ENCODE data around the gene ZNF653.
"Not testable (repeated sequence)": the region's sequence is repeated elsewhere in the genome, so short reads cannot be mapped to it uniquely, and the experiment has no call there.

Gene ZNF653

DNA sequence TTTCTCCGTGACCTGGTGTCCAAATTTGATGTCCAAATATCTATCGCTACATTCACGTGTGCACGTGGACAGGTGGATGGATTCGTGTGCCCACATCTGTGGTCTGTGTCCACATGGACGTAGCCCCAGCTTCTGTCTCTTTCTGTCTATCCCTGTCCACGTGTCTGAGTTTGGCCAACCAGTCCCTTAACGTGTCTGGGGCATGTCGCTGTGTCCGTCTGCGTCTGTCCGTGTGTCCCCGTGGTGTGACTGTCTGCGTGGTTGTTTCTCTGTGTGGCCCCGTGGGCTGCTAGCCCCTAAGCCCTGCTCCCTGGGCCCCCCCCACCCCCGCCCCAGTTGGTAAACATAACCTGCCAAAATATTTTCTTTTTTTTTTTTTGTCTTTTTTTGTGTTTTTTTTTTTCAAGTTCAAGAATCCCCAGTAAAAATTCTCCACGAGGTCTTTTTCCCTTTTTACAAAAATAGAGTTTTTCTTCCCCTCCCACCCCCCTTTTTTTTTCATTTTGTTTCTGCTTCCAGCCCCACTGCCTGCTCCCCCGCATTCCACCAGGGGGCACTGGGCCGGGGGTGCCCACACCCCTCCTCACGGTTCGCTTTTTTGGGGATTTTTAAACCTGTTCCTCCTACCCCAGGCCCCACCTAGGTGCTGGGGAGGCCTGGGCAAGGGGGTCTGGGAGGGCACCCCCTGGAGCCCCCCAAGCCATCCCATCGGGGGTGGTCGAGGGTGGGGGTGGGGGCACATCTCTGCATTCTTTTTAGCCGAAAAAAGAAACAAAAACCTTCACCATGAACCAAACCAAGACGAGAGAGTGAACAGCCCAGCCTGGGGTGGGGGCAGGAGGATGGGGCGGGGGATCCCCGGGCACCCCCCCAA, 51.9 kb downstream of the ZNF653 start:
- peak; percentile 34 for DNase-seq

DNA sequence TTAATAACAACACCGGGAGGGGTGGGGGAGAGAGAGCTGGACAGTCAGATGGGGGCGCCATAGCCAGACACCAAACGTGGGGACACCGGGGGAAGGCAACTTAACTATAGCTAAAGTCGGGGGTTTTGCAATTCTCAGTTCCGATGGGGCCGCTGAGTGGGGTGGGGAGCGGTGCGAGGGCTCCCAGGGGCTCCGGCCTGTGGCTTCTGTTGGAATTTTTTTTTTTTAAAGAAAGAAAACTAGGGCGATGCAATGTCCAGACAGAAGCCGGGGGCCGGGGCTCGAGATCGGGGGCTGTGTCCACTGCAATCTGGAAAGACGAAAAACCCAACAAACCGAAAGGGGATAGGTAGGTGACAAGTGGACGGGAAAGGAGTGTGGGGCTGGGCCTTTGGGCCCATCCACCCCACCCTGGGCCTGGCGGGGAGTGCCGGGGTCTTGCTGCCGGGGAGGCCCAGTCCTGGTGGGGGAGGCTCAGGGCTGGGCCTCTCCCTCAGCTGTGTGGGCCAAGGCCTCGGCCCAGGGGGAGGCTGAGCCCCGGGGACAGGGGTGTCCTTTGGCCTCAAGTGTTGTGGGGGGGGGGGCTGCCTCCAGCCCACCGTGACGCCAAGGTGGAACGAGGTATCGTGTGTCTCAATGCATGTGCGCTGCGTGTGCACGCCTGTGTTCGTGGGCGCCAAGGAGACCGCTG, 52.9 kb downstream of the ZNF653 start:
- no peak for DNase-seq

DNA sequence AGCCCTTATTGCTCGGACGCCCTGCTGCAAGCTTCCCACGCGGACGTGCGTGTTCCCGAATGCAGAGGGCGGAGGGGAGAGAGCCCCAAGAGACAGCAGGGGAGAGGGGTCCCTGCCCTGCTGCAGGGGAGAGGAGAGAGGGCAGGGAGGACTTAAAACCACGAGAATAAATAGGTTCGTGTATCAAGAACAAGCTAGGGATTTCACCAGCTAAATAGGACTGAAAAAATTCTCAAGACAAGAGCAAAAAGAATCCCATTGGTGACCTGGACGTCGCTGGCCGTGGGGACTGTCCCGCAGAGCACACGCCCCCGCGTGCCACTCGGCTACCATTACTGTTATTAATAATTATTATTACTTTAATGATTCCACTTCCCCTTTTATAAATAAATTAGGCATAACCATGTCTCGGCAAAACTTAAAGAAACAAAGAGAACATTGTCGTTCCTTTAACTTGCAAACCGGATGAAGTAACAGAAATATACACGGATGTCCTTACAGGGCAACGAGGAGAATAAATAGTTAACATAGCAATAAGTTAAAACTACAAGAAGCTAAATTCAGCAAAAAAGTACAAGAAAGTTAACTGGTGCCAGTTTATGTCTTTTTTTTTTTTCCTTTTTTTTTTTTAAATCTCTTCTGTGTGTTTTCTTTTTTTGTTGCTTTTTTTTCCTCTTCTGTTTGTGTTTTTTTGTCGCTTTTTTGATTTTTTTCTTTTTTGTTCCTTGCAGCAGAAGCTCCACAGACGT, 53.6 kb downstream of the ZNF653 start:
- DNase-seq: no peak

DNA sequence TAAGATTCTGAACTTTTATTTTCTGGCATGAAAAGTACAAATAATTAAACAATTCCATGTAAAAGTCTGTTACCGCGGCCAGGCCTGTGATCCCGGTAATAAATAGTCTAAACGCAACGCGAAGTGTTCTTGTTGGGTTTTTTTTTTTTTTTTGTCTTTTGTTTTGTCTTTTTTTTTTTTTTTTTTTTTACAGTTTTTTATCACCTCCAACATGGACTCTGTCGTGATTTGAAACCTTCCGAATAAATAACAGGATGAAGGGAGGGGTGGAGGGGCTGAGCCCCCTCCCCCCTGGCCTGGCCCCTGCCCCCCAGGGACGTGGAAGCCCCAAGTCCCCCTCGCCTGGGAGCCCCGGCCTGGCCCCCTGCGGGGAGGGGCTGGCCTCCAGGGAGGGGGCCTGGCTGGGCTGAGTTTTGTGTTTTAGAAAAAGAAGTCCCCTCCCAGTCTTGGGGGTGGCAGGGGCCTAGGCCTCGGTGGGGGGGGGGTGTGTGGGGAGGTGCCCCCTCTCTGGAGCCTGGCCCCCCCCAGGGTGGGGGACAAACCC, 54.2 kb downstream of the ZNF653 start:
- no peak for DNase-seq

DNA sequence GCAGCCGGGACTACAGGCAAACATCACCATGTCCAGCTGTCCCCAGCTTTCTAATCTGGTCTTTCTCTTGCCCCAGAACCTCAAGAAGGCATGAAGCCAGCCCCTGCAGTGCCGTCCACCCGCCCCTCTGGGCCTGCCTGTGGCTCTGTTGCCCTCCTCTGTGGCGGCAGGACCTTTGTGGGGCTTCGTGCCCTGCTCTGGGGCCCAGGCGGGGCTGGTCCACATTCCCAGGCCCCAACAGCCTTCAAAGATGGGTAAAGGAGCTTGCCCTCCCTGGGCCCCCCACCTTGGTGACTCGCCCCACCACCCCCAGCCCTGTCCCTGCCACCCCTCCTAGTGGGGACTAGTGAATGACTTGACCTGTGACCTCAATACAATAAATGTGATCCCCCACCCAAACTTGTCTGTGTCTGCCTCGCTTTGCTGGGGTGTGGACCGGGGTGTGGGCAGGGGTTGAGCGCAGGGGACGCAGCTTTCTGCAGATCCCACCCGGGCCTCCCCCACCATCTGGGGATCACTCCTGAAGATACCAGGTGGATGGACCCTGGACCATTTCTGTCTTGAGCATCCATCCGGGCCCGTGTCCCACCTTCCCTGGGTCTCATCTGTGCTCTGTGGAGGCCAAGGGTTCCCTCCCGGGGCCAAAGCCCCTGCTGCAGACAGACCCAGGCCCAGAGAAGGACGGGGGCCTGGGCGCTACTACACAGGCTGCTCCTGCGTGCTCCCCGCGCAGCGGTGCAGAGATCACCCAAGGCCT, 54.9 kb downstream of the ZNF653 start:
- DNase-seq: no peak

DNA sequence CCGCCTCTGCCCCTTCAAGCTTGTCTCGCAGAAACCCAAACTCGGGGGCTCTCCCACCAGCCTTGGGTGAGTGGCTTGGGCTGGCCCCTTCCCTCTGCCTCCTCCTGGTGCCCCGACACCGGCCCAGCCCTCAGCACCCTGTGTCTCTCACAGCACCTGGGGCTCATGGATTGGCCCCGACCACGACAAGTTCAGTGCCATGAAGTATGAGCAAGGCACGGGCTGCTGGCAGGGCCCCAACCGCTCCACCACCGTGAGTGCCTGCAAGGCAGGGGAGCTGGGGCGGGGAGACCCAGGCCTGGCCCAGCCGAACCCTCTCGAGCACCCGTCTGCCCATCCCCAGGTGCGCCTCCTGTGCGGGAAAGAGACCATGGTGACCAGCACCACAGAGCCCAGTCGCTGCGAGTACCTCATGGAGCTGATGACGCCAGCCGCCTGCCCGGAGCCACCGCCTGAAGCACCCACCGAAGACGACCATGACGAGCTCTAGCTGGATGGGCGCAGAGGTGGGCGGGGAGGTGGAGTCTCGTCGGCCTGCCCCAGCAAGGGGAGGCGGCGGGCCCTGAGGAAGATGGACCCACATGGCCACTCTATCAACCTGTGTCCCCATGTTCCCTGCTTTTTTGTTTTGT, 56.6 kb downstream of the ZNF653 start:
- no peak for DNase-seq

DNA sequence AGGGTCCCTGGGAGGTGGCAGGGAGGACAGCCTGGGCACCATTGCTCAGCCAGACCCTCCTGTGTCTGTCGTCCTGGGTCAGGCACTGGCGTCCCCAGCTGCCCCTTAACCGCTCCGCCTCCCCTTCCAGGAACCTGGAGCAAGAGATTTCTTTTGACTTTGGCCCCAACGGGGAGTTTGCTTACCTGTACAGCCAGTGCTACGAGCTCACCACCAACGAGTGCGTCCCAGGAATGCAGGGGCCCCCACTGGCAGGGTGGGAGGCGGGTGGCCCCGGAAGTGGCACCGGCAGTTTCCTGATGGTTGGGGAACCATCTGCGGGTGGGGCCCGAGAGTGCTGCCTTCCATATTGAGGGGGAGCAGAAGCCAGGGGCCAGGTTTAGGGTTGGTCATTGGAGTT, 57.2 kb downstream of the ZNF653 start:
- no peak for DNase-seq

DNA sequence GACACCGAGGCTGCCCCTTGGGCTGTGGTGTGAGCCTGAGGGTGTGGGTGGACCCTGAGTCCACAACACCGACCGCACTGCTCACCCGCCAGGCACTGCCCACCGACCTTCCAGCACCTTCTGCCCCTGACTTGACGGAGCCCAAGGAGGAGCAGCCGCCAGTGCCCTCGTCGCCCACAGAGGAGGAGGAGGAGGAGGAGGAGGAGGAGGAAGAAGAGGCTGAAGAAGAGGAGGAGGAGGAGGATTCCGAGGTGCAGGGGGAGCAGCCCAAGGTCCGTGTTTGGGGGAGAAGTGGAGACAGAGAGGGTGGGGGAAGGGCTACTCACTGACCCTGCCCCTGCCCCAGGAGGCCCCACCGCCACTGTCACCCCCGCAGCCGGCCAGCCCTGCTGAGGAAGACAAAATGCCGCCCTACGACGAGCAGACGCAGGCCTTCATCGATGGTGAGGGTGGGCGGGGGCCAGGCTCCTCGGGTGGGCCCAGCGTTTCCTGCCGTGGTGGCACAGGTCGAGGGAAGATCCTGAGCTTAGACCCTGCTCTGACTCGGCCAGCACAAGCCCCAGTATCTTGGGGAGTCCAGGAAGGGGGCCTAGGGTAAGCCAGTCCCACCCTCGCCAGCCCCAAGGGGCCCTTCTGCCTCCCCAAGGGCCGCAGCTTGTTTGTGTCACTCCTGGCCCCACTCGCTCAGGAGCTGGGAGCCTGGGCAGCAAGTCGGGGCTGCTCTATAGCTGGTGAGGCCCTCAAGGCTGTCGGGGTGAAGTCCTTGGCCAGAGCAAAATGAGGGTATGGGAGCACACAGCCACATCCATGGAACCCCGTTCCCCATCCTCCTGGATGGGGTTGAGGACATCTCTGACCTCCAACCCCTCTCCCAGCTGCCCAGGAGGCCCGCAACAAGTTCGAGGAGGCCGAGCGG, 58.0 kb downstream of the ZNF653 start:
- no peak for DNase-seq

DNA sequence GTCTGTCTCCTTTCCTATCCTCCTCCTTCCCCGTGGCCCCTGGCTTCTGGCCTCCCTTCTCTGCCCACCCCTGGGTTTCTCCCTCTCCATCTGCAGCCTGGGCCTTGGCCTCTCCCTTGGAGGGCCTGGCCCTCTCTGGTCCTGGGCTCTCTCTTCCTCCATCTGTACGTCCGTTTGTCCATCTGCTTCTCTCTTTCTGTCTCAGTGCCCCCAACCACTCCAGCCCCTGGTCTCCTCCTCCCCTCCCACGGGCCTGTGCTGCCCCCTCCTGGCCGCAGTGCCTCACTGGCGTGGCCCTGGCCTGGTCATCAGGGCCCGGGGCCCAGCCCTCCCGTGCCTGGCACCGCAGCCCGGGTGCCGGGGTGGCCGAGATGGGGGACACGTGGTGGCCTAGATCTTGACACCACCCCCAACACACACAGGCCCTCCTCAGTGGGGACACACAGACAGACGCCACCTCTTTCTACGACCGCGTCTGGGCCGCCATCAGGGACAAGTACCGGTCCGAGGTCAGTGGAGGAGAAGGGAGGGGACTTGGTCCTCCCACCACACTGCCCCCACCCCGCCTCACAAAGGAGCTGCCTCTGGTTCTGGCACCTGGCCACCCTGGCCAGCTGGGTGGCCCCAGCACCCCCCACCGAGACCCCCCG, 58.9 kb downstream of the ZNF653 start:
- peak; percentile 64 for DNase-seq

DNA sequence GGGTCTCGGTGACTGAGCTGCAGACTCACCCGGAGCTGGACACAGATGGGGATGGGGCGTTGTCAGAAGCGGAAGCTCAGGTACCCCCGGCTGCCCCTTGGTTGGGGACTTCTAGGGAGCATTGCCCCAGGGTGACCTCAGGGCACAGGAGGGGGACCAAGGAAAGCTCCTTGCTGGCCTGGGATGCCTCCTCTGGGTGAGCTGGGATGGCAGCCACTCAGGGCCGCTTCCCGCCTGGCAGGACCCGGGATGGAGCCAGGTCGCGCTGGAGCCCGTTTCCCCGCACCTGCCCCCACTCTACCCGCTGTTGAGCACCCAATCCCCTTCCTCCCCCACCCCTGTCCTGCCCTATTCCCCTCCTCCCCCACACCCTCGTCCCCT, 59.4 kb downstream of the ZNF653 start:
- no peak for DNase-seq

DNA sequence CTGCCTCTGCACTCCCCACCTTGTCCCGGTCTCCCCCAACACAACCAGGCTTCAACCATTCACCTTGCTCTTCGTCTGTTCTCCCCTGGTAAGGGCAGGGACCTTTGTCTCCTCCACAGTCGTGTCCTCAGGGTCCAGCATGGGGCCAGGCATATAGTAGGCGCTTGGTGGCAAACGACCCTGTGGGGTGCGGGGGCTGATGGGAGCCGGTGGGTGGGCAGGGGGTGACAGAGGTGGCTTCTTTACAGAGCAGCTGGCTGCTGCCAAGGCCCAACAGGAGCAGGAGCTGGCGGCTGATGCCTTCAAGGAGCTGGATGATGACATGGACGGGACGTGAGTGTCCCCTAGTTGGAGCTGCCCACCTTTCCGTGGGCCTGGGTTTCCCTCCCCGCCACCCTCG, 60.5 kb downstream of the ZNF653 start:
- DNase-seq: no peak

DNA sequence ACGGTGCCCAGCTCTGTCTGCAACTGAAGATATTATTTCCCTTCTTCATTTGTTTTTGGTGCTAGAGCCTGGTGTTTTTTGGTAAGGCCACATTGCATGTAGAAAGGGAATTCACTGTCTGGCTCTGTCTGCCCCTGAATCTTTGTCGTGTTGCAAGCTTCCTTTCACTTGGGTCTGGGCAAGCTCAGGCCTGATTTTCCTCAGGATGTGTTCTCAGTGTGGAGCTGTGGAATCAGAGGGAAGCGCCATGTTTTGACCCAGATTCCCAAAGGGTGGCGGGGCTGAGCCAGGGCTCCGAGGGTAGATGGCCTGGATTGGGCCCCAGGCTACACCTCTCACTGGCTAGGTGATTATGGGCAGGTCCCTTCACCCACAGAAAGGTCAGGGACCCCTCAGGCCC, 61.6 kb downstream of the ZNF653 start:
- no peak for DNase-seq

DNA sequence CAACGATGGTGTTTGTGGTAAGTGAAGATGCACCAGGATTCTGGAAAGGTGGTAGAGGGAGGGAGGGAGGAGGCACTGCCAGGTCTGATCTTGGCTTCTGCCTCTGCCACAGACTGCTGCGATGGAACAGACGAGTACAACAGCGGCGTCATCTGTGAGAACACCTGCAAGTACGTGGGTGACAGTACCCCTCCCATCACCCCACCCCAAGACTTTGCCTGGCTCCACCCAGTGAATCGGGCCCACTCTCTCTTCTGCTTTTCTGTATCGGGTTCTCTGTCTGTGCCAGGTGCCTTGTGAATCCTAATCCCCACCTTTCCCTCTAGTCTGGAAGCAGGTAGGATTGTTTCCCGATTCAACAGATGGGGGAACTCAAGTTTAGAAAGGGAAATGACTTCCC, 67.7 kb downstream of the ZNF653 start:
- no peak for DNase-seq

DNA sequence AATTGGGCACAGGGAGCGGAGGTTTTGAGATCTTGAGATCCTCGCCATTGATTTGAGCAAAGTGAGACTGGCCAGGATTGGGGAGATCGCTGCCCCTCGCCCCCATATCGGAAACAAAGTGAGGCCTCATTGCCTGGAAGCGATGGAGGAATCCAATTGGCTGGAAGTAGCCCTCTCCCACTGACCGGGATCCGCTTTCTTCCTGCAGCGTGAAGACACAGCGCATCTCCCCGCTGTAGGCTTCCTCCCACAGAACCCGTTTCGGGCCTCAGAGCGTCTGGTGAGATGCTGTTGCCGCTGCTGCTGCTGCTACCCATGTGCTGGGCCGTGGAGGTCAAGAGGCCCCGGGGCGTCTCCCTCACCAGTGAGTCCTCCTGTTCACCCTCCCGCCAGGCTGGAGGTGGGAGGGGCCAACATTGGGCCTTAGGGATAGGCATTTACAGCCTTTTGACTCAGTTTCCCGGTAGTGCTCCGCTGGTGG, 69.8 kb downstream of the ZNF653 start:
- no peak for DNase-seq

DNA sequence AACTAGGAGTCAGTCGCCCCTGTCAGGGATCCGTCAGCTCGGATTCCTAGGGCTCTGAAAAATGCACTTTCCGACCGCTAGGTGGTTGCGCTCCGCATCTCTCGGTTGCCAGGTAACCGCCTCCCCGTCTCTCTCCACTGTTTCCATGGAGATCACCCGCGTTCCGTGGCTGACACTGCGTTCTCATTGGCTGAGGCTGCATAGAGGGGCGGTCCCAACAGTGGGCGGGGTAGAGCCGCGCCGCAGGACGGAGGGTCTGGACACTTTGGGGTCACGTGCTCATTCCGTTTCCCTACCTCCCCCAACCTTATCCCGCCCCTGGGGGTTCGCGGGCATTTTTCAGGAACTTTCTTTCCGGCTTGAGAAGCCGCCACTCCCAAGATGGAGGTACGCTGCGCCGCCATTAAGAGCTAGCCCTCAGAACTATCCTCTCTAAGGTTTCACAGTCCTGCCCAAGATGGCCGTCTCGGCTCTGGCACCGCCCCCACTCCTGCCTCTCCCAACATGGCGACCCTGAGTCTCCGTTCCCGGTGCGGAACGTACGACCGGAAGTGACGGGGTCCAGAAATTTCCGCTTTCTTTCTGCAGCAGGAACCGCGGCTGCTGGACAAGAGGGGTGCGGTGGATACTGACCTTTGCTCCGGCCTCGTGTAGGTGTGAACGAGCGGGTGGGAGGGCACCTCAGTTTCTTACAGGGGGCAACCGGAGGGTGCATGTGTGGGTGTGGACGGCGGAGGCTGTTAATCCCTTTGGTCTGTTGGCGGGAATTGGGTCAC, 70.4 kb downstream of the ZNF653 start, which contains the start of the genes ODAD3 and PRKCSH:
Gene ODAD3, minus strand, starts transcription at position 65 of the 776 bp plus-strand sequence. CDS start 105 bp downstream, outside the sequence.
Gene PRKCSH, plus strand, starts transcription at position 579 of the 776 bp plus-strand sequence. CDS start 483 bp downstream, outside the sequence.
- DNase-seq: peak; percentile 99

DNA sequence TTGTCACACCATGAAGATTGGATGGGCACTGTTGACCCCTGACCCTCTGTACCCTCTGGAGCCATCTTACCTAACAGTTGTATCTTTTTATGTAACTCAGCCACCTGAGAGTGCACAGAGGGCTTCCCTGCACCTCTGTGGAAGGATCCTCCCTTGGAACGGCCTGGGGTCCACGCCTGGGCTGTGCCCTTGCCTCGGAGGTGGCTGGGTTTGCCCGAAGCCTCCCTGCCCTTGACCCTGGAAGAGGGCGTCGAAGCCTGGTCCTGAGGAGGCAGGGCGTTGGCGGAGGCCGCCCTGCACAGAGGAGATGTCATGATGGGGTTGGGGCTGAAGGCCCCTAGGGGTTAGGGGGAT, 71.0 kb downstream of the ZNF653 start:
- DNase-seq: no peak

DNA sequence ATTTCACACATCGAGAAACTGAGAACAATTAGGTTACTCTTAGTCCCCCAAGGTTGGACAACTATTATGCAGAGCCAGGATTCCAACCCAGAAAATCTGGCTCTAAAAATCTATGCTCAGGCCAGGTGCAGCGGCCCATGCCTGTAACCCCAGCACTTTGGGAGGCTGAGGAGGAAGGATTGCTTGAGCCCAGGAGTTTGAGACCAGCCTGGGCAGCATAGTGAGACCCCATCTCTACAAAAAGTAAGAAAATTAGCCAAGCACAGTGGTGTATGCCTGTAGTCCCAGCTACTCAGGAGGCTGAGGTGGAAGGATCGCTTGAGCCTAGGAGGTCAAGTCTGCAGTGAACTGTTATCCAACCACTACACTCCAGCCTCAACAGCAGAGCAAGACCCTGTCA, 72.1 kb downstream of the ZNF653 start:
- not testable (repeated sequence) for DNase-seq
